PC-3 (cell line): ENCODE measurements around the gene KANSL3.

Experiments used
- EZH2 ChIP-seq: fragments of 300-600 bp; sonication (generic); IDR thresholded peaks from one replicate; pipeline ENCODE4 v1.6.1; 2017; ENCODE audit warnings: antibody characterized with exemption, mild to moderate bottlenecking, low read length; ENCODE audit not compliant: unreplicated experiment
- EZH2phosphoT487 ChIP-seq: fragments of 300-600 bp; sonication (generic); IDR thresholded peaks from 2 replicates; pipeline ENCODE4 v1.6.1; 2018; ENCODE audit warnings: mild to moderate bottlenecking, antibody characterized with exemption, low read length, borderline replicate concordance

DNA sequence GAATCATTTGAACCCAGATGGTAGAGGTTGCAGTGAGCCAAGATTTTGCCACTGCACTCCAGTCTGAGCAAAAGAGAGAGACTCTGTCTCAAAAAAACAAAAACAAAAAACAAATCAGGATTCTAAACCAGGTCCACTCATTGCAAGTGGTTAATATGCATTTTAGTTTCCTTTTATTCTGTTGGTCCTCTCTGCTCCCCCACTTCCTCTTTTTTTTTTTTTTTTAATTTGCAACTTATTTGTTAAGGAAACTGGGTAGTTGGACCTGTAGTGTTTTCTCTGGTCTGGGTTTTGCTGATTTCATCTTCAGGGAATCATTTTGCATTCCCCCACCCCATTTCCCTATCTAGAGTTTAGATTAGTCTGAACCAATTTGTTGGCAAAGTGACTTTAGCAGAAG is 18.4 kb upstream of the KANSL3 start:
- TF ChIP-seq EZH2 (no peak), EZH2phosphoT487 (no peak)
